Heart right ventricle (tissue), 16 donors: Measurements from ENCODE around the gene KCNIP1. TPM values are rescaled to one million over a fixed set of nuclear protein-coding genes. Genes with fewer than 3 reads are reported as not detected.
A peak's percentile ranks its signal among the peaks of the same experiment; 100 is the strongest.
"Not testable (repeated sequence)": the region's sequence is repeated elsewhere in the genome, so short reads cannot be mapped to it uniquely, and the experiment has no call there.

Source experiments
- ATAC-seq, 8 donors: fragments of 200-7000 bp; cut with Tn5 transposase; one replicate each; pipeline ENCODE4 v1.9.1; 2020; ENCODE audit warnings: mild to moderate bottlenecking in 8 of 8, moderate library complexity in 8 of 8, moderate number of reproducible peaks in 1 of 8
- DNase-seq, 2 donors: peaks; one replicate each; pipeline ENCODE4 v3.0.0-alpha.2; 2020
- H3K27ac ChIP-seq, 10 donors: fragments of 200-600 bp; sonication (generic) in 2 of 10; one replicate each; pipeline versions ENCODE4 v1.5.0 to v1.8.0; 2020 to 2022; ENCODE audit warnings: mild to moderate bottlenecking in 3 of 10
- H3K27me3 ChIP-seq, 7 donors: fragments of 200-600 bp; one replicate each; pipeline ENCODE4 v1.8.0; 2021 to 2022; ENCODE audit warnings: mild to moderate bottlenecking in 2 of 7
- H3K36me3 ChIP-seq, 9 donors: fragments of 200-600 bp; sonication (generic) in 1 of 9; one replicate each; pipeline versions ENCODE4 v1.5.0 to v1.8.0; 2020 to 2022; ENCODE audit warnings: mild to moderate bottlenecking in 2 of 9
- H3K4me1 ChIP-seq, 9 donors: fragments of 200-600 bp; sonication (generic) in 1 of 9; one replicate each; pipeline versions ENCODE4 v1.5.0 to v1.8.0; 2020 to 2022; ENCODE audit warnings: mild to moderate bottlenecking in 4 of 9
- H3K4me3 ChIP-seq, 10 donors: fragments of 200-600 bp; sonication (generic) in 2 of 10; one replicate each; pipeline versions ENCODE4 v1.5.0 to v1.8.0; 2020 to 2022; ENCODE audit warnings: mild to moderate bottlenecking in 7 of 10, moderate library complexity in 2 of 10
- H3K9me3 ChIP-seq, 11 donors: fragments of 200-600 bp in 10 of 11; sonication (generic) in 2 of 11; one replicate each; pipeline versions ENCODE4 v1.5.0 to v1.8.0; 2013 to 2022; ENCODE audit warnings: mild to moderate bottlenecking in 2 of 11, control low read depth in 1 of 11, moderate library complexity in 1 of 11
- WGBS, 2 donors: extraction: QIAGEN DNeasy Blood & Tissue Kit; methylation state at CpG; one replicate each; pipeline ENCODE4 v1.1.7; 2013; ENCODE audit warnings: inconsistent platforms in 1 of 2; 5-methylcytosine and 5-hydroxymethylcytosine counted together
- intact Hi-C, 10 donors: fragments of 100-400 bp; cut with DNase I; formaldehyde crosslinking; loops; one replicate each; pipeline versions ENCODE4 v1.11.1 to v1.14.2; 2022
- polyA plus RNA-seq, 2 donors: library from polyadenylated mRNA; stranded (reverse); fragments of 200-250 nt; gene quantifications; one replicate each; pipeline ENCODE4 v1.2.3, GENCODE V29; 2013
- total RNA-seq, 10 donors: library from RNA; stranded (reverse); fragmentation: NEBNext Ultra II Directional in 3 of 10; extraction: Animal tissue kit (Norgen Biotek cat#: 25700) in 3 of 10; gene quantifications; one replicate each; pipeline versions ENCODE4 v1.2.1 to v1.2.4, GENCODE V29; 2021 to 2023
- TF ChIP-seq, protein P1 (sequence below), 9 donors: fragments of 200-600 bp; sonication (generic) in 2 of 9; IDR thresholded peaks; one replicate each; pipeline versions ENCODE4 v1.5.0 to v1.8.0; 2021 to 2022; ENCODE audit warnings: antibody characterized with exemption in 9 of 9, mild to moderate bottlenecking in 5 of 9, moderate library complexity in 1 of 9
- donor health status: Arrhythmogenic right ventricular cardiomyopathy.
- donor health status: ischemic (EF 13 %, LVEDD 7.1; RV severe dilation, severe dysfunction).
- donor health status: healthy with polysubstance abuse.
- donor health status: DM: no; HTN: yes; CAD: no.
- donor health status: DM: no; HTN: no; CAD: no.
- donor health status: ischemic (EF 25% LVEDD 6.9; RV normal size, moderate dysfunction).
- donor health status: ischemic (EF 25% LVEDD 5.7; RV mildly dilated, moderate dysfunction).
- donor health status: healthy.
- donor health status: DM: yes; HTN: yes; CAD: no.
- donor health status: Ischemic cardiomyopathy.
- donor health status: ischemic (EF 35%, LVEDD 5.7; RV mildly dilated, moderate dysfunction).
- donor health status: nonischemic (EF 11% LVEDD 7.7; RV severe dilation, severe dysfunction).
- donor health status: DM: yes; HTN: yes; CAD: no.
- donor health status: PGD.
- donor health status: ischemic (EF 29% LVEDD 5.4; RV normal size, mild dysfunction).
- donor health status: nonischemic (EF 23%, LVEDD 6.1; RV moderate dilation, normal function).

The KCNIP1 gene
- total and polyA plus RNA-seq, 12 donors, result 0.06 to 0.67 (median 0.21) TPM; not detected in 7

DNA sequence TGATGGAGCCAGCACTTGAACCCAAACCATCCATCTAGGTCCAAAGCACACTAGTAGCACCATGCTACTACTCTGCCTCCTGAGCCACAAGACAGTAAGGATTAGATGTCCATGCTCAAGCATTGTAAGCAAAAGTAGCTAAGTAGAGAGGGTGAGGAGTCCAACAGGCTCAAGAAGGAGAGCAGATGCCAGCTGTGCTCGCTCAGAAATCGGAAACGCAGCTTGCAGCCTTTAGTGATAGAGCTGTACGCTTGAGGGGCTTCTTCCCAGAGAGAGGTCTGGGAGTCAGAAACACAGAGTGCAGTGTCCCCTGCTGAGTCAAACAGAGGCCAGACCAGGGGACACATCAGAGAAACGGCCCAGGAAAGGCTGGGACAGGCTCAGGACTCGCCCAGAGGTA lies 247.0 kb downstream of the KCNIP1 start:
- Histone ChIP-seq H3K4me1 (peaks cover 11 to 77% (median 55%) of the 10 kb centered on the region in 9 donors), H3K27me3 (peaks cover 0 to under 1% (median 0%) of the 10 kb centered on the region in 7 donors), H3K4me3 (no peak overlapping the region), H3K9me3 (no peaks in the 10 kb centered on the region), H3K36me3 (no peaks in the 10 kb centered on the region), H3K27ac (peak overlapping the region in 3 of 10 donors; percentile 59 to 72 (median 70))
- ATAC-seq, result no peak
- no peak for DNase-seq
- TF ChIP-seq, protein P1, sequence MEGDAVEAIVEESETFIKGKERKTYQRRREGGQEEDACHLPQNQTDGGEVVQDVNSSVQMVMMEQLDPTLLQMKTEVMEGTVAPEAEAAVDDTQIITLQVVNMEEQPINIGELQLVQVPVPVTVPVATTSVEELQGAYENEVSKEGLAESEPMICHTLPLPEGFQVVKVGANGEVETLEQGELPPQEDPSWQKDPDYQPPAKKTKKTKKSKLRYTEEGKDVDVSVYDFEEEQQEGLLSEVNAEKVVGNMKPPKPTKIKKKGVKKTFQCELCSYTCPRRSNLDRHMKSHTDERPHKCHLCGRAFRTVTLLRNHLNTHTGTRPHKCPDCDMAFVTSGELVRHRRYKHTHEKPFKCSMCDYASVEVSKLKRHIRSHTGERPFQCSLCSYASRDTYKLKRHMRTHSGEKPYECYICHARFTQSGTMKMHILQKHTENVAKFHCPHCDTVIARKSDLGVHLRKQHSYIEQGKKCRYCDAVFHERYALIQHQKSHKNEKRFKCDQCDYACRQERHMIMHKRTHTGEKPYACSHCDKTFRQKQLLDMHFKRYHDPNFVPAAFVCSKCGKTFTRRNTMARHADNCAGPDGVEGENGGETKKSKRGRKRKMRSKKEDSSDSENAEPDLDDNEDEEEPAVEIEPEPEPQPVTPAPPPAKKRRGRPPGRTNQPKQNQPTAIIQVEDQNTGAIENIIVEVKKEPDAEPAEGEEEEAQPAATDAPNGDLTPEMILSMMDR (IDR thresholded peaks at IDR 0.05), result no peak
- 81 to 82% methylated on average over 6 of the region's 6 CpGs for WGBS, 2 donors
- intact Hi-C loops, result no loop called here

DNA sequence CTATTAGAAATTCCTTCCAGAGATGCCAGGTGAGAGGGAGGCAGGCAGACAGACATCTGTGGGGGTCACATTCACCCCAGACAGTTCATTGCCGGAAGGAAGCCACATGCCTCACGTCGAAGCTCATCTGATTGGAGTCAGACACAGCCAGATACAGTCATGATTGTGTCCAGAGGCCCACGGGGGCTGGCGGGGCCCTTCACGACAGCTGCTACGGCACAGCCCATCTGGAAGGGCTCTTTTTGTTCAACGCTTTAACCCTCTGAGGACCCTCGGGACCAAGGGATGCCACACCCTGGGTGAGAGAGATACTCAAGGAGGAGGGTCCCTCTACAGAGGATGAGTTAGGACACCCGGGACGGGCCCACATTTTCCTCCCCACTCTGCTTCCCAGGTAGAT lies 247.8 kb downstream of the KCNIP1 start:
- Histone ChIP-seq H3K4me1 (peaks cover 10 to 77% (median 52%) of the 10 kb centered on the region in 9 donors), H3K27ac (peak overlapping the region in 9 of 10 donors; percentile 2 to 72 (median 53))
- 47 to 66% methylated on average over 11 of the region's 11 CpGs for whole genome bisulfite sequencing, 2 donors

DNA sequence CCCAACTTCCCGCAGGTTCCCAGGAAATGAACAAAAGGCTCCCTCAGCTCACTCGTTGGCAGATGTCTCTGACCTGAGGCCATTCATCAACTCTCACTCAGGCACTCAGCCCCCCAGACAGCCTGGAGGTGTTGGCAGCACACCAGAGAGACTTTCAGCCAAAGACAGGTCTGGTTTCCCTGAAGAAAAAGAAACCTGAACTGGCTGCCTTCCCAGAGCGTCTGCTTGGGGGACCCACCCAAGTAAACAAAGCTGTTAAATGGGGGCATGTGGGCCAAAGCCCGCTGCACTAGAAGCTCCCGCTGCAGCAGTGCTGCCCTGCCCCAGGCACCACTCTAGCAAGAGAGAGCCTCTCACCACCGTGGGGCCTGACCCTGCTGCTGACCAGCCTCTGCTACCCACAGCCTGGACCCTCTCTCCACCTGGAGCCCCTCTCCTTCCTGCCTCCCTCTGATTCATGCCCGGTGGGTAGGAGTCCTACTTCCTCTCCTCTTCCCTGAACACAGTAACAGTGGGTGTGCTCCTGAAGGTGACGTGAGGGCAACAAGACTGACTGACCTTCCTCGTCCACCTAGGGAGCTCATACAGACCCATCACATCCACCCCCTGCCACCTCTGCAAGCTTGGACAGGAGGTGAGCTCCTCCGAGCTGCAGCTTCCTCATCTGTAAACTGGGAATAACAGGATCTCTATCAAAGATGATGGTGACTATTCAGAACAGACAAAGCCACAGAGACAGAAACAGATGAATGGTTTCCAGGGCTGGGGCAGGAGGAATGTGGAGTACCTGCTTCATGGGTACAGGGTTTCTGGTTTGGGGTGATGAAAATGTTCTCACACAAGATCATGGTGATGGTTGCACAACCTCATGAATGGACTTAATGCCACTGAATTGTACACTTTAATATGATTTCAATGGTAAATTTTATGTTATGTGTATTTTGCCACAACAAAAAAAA lies 248.7 kb downstream of the KCNIP1 start:
- TF ChIP-seq, protein P1 (IDR thresholded peaks at IDR 0.05), result no peak
- H3K27ac ChIP-seq, result peak overlapping the region in 9 of 10 donors; percentile 2 to 72 (median 53)
- intact Hi-C loops, result no loop called here
- H3K4me1 ChIP-seq, result peaks cover 15 to 77% (median 50%) of the 10 kb centered on the region in 9 donors
- no peaks in the 10 kb centered on the region for H3K36me3 ChIP-seq
- no peaks in the 10 kb centered on the region for H3K27me3 ChIP-seq
- H3K4me3 ChIP-seq, result no peak overlapping the region
- DNase-seq (peak; percentile 23 to 59), ATAC-seq (peak in 4 of 8 donors; percentile 2 to 18 (median 8))
- 36 to 40% methylated on average over 10 of the region's 10 CpGs for WGBS, 2 donors
- H3K9me3 ChIP-seq, result no peaks in the 10 kb centered on the region

More for the DNA sequence above, 247.8 kb downstream of the KCNIP1 start:
- H3K9me3 ChIP-seq, result no peaks in the 10 kb centered on the region
- H3K27me3 ChIP-seq, result no peaks in the 10 kb centered on the region
- no peaks in the 10 kb centered on the region for H3K36me3 ChIP-seq
- TF ChIP-seq, protein P1 (IDR thresholded peaks at IDR 0.05), result no peak
- intact Hi-C loops, result no loop called here
- H3K4me3 ChIP-seq, result no peak overlapping the region
- no peak for DNase-seq
- ATAC-seq, result no peak

DNA sequence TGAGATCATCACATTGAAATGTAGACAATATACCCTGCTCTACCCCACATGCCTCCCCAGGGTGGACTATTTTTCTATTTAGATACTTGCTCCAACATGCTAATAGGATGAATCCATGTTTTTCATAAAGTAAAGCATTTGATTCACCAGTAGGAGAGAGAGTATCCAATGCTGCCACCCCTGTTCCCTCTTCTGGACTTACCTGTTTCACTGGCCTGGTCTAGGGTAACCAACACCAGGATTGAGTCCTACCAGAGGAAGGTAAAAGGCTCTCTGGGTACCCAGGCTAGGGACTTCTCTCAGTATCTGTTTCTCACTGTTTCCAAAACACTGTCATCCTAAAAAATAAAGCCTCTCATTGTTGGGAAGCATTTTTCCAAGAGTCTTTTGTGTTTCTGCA lies 249.5 kb downstream of the KCNIP1 start:
- H3K4me1 ChIP-seq, result peaks cover 18 to 77% (median 43%) of the 10 kb centered on the region in 9 donors
- H3K27ac ChIP-seq, result peak overlapping the region in 1 of 10 donors; percentile 72
- no peaks in the 10 kb centered on the region for H3K36me3 ChIP-seq
- TF ChIP-seq, protein P1 (IDR thresholded peaks at IDR 0.05), result no peak
- DNase-seq (no peak), ATAC-seq (no peak)
- no peaks in the 10 kb centered on the region for H3K9me3 ChIP-seq
- H3K4me3 ChIP-seq, result no peak overlapping the region
- H3K27me3 ChIP-seq, result no peaks in the 10 kb centered on the region
- intact Hi-C loops, result no loop called here

DNA sequence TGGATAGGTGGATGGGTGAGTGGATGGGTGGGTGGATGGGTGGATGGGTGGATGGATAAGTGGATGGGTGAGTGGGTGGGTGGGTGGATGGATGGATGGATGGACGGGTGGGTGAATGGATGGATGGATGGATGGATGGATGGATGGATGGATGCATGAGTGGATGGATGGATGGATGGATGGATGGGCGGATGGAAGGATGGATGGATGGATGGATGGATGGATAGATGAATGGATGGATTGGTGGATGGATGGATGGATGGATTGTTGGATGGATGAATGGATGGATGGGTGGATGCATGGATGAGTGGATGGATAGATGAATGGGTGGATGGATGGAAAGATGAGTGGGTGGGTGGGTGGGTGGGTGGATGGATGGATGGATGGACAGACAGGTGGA lies 250.7 kb downstream of the KCNIP1 start:
- H3K9me3 ChIP-seq, DNase-seq, H3K27me3 ChIP-seq, H3K27ac ChIP-seq, H3K36me3 ChIP-seq, intact Hi-C loops, ATAC-seq, H3K4me3 ChIP-seq: not testable (repeated sequence)
- H3K4me1 ChIP-seq, result peaks cover 18 to 67% (median 39%) of the 10 kb centered on the region in 9 donors
- 92 to 95% methylated on average over 2 of the region's 2 CpGs for WGBS, 2 donors
